Midbrain (tissue), 1 donor: ENCODE data around the gene NUAK2.

ENCODE experiments used
- DNase-seq: peaks from one replicate; lab custom pipeline; 2025; lab: John Stamatoyannopoulos, UW

NUAK2 gene

GRCh38 chr1:205346956-205347574 lies 25.5 kb upstream of the NUAK2 start:
- no peak for DNase-seq

- DNase-seq: no peak
Measured at GRCh38 chr1:205345761-205346160, 24.2 kb upstream of the NUAK2 start.

GRCh38 chr1:205344066-205344928 lies 22.8 kb upstream of the NUAK2 start:
- DNase-seq: no peak

- DNase-seq: no peak
Measured at GRCh38 chr1:205343431-205344065, 22.0 kb upstream of the NUAK2 start.

- no peak for DNase-seq
Measured at GRCh38 chr1:205342986-205343385, 21.4 kb upstream of the NUAK2 start.

- no peak for DNase-seq
Measured at GRCh38 chr1:205340676-205341075, 19.1 kb upstream of the NUAK2 start.

- DNase-seq: no peak
Measured at GRCh38 chr1:205339717-205340116, 18.2 kb upstream of the NUAK2 start.

- no peak for DNase-seq
Measured at GRCh38 chr1:205339197-205339702, 17.7 kb upstream of the NUAK2 start.

GRCh38 chr1:205338011-205338410 lies 16.5 kb upstream of the NUAK2 start:
- no peak for DNase-seq

- DNase-seq: no peak
Measured at GRCh38 chr1:205337481-205337880, 15.9 kb upstream of the NUAK2 start.

GRCh38 chr1:205335692-205336091 lies 14.1 kb upstream of the NUAK2 start:
- DNase-seq: peak; percentile 87

- DNase-seq: no peak
Measured at GRCh38 chr1:205332015-205332791, 10.7 kb upstream of the NUAK2 start.

- no peak for DNase-seq
Measured at GRCh38 chr1:205330150-205330549, 8.6 kb upstream of the NUAK2 start.

- no peak for DNase-seq
Measured at GRCh38 chr1:205329719-205330118, 8.2 kb upstream of the NUAK2 start.

- DNase-seq: no peak
Measured at GRCh38 chr1:205328476-205328875, 6.9 kb upstream of the NUAK2 start.

GRCh38 chr1:205326812-205327466 lies 5.4 kb upstream of the NUAK2 start:
- DNase-seq: no peak

- DNase-seq: peak; percentile 76
Measured at GRCh38 chr1:205325334-205325884, 3.9 kb upstream of the NUAK2 start.

- DNase-seq: no peak
Measured at GRCh38 chr1:205324781-205325180, 3.2 kb upstream of the NUAK2 start.

GRCh38 chr1:205323794-205324193 lies 2.2 kb upstream of the NUAK2 start:
- no peak for DNase-seq

- DNase-seq: no peak
Measured at GRCh38 chr1:205321959-205322283, 376 bp upstream of the NUAK2 start.
